Superior temporal gyrus (tissue), 1 donor: ENCODE data around the gene MLXIP.
"Not testable (repeated sequence)": the region's sequence is repeated elsewhere in the genome, so short reads cannot be mapped to it uniquely, and the experiment has no call there.

Experiments used
- DNase-seq: peaks from one replicate; pipeline ENCODE4 v3.0.0-alpha.2; 2016; ENCODE audit errors: extremely low spot score

The MLXIP gene

DNA sequence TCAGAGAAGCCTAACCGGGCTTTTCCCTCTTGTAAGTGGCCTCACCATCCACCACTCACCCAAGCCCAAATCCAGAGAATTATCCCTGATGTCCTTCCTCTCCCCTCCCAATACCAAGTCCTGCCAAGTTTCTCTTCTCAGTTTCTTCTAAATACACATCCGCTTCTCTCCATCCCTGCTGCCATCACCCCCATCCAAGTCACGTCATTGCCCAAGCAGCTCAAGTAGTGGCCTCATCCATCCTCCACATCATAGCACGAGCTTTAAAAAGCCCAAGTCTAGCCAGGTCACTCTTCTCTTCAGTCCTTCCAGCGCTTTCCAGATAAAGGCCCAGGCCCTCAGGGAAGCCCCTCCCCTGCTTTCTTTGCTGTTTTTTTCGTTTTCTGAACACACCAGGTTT lies 70.1 kb downstream of the MLXIP start:
- no peak for DNase-seq

DNA sequence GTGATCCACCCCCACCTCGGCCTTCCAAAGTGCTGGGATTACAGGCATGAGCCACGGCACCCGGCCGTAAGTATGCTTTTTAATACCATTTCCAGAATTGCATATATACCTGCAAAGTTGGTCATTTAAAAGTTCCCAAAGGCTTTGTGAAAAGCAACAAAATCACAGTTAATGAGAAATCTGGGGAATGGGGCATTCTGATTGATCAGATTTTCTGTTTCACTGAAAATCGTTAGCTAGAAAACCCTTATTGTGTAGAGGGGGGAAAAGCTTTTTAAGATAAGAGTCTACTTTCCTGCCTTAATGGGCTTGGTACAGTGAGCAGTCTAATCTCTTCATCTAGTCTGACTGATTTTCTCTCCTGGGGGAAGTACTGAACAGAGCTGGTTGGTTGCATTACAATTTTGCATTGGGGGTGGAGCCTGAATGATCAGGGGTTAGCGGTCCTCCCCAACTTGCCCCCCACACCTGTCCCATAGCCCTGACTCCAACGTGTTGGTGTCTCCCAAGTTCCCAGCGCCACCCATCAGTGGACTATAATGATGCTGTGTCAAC lies 71.6 kb downstream of the MLXIP start:
- DNase-seq, result no peak

DNA sequence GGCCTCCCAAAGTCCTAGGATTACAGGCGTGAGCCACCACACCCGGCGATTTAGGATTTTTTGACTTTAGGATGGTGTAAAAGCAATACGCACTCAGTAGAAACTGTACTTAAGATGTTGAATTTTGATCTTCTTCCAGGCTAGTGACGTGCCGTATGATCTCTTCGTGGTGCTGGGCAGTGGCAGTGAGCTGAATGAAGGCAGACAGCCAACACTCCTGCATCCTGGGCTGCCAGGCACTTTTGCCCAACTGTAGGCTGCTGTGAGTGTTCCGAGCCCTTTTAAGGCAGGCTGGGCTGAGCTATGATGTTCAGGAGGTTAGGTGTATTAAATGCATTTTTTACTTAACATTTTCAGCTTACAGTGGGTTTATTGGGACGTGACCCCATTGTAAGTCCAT lies 74.2 kb downstream of the MLXIP start:
- DNase-seq, result no peak

DNA sequence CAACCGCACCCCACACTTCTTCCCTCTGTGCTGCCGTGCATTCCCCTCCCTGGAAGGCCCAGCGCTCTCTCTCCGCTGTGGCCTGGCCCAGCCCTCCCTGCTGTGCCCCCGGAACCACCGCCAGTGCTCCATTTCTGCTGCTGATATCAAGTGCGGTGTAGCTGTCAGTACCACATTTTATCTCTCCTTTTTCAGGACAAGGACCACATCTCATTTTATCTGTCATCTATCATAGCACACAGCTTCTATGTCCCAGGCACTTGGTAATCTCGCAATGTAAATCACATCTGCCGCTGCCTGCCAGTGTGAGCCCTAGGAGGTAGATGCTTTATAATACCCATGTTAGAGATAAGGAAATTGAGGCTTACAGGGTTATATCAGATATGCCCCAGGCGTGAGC lies 77.1 kb downstream of the MLXIP start:
- DNase-seq, result no peak

DNA sequence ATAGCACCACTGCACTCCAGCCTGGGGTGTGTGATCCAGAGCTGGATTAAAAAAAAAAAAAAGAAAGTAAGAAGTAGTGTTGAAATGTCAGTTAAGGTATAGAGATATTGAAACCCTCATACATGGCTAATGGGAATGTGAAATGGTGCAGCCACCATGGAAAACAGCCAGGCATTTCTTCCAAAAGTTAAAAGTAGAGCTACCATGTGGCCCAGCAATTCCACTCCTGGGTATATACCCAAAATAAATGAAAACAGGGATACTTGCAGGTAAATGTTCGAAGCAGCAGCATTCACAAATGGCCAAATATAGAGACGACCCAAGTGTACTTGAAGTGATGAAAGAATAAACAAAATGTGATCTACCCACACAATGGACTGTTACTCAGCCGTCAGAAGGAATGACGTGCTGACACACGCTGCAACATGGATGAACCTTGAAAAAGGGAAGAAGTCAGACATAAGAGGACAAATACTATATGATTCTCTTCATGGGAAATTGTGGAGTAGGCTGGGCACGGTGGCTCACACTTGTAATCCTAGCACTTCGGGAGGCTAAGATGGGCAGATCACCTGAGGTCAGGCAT lies 80.2 kb downstream of the MLXIP start:
- DNase-seq, result no peak

DNA sequence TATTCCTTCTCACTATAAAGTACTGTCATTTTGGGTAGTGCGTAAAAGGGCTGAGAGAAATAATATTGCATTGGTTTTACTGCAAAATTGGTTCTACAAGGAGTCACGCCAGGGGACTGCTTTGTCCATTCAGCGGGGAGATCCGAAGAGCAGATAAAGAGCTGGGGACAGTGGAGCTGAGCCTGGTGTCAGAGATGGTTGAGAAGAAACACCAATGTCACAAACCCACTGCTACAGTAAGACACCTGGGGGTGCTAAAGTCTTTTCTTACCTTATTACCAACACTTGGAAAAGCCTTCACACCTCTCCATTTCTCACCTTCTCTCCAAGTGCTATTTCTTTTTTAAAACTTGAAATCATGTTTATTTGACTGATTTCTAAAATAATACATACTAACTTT lies 81.3 kb downstream of the MLXIP start:
- no peak for DNase-seq

DNA sequence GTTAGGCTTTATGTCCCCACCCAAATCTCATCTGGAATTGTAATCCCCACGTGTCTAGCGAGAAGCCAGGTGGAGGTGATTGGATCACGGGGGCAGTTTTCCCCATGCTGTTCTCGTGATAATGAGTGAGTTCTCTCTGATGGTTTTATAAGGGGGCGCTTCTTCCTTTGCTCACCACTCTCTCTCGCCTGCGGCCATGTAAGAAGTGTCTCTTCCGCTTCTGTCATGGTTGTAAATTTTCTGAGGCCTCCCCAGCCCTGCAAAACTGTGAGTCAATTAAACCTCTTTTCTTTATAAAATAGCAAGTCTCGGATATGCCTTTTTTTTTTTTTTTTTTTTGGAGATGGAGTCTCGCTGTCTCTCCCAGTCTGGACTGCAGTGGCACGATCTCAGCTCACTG lies 82.2 kb downstream of the MLXIP start:
- no peak for DNase-seq

DNA sequence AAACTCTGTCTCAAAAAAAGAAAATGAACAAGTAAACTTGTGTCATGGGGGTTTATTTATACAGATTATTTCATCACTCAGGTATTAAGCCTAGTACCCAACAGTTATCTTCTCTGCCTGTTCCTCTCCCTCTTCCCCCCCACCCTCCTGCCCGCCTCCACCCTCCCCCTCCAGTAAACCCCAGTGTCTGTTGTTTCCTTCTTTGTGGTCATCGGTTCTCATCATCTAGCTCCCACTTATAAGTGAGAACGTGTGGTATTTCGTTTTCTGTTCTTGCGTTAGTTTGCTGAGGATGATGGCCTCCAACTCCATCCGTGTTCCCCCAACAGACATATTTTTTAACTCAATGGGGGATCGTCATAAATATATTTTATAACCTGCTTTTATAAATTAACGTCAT lies 83.1 kb downstream of the MLXIP start:
- no peak for DNase-seq

DNA sequence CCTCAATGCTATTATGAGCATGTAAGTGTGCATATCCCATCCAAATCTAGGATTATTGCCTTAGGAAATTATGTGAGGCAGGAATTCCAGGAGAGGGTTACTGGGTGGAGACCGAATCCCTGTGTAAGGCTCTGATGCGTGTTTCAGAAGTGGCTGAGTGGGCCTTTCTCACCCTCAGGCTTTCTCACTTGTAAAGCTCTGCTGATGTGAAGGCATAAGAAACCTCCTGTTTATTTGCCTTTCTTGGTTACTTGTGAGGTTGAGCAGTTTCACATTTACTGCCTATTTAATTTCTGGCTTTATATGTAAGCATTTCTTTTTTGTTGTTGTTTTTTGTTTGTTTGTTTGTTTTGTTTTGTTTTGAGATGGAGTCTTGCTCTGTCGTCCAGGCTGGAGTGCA lies 84.4 kb downstream of the MLXIP start:
- DNase-seq, result no peak

DNA sequence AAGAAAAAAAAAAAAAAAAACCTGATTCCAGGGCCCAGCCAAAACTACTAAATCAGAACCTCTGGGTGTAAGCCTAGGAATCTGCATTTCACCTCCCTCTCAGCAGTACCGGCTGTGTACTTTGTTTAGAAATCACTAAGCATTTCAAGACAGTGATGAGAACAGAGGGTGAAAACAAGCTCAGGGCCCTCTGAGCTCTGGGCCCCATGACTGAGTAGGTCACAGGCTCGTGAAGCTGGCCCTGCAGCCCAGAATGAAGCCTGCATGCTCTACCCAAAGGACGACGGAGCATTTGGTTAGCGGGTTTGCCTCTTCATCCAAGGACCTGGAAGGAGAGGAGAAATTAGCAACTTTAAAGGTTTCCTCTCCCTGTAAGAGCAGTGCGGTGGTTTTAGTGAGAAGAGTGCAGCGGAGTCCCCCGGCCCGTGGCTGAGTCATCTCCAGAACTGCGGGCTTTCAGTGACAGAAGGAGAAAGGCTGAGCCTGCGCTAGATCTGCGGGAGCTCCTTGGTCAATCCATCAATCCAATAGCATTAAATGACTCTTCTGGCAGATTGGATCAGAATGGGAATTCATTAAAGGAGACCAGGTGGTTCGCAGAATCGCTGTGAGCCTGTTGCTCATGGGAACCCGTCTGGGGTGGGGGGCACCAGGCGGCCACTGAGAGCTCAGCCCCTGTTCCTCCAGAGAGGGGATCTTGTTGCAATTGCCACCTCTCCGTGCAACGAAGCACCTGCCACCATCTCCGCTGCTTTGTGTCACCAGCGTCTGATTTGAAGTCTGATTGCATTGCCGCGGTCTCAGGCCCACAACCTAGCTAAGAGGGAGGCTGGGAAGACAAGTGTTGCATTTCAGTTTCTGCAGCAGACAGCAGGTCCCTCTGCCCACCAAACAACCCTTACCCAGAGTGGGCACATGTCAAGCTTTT lies 88.1 kb downstream of the MLXIP start:
- no peak for DNase-seq

DNA sequence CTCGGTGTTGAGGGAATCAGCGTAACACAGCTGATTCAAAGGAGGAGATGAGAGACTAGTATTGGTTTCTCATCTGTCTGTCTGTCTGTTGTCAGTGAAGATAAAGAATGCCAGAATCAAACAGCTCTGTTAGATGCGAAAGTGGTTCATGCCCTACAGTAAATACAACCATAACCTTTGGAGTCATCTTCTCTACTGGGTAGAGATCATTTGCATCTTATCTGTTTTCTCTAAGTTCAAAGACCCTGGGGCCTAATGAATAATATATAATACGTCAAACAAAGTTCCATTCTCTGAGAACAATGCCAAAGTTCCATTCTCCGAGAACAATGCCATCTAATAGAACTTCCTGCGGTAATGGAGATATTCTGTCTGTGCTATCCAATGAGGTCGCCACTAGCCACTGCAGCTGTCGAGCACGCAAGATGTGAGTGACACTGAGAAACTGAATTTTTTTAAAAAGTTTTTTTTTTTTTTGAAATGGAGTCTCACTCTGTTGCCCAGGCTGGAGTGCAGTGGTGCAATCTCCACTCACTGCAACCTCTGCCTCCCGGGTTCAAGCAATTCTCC lies 88.9 kb downstream of the MLXIP start:
- peak; percentile 13 for DNase-seq

DNA sequence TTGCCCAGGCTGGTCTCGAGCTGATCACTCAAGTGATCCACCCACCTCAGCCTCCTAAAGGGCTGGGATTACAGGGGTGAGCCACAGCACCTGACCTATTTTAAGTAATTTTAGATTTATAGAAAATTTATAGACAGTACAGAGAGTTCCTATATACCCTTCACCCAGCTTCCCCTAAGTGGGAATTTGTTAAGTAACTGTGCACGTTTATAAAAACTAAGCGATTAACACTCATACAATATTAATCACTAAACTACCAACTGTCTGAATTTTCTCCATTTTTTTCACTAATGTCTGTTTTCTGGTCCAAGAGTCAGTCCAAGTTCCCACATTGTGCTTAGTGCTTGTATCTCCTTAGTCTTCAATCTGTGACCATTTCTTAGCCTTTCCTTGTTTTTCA lies 89.9 kb downstream of the MLXIP start:
- no peak for DNase-seq

DNA sequence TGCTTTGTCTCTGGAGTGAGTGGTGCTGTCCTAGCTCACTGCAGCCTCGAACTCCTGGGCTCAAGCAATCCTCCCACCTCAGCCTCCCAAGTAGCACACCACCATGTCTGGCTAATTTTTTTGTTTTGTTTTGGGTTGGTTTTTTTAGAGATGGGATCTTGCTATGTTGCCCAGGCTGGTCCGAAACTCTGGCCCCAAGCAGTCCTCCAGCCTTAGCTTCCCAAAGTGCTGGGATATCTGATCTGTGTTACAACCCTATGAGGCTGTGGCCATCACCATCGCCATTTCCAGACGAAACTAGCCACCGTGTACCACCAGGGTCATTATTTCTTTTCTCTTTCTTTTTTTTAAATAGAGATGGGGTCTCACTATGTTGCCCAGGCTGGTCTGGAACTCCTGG lies 92.8 kb downstream of the MLXIP start:
- no peak for DNase-seq

DNA sequence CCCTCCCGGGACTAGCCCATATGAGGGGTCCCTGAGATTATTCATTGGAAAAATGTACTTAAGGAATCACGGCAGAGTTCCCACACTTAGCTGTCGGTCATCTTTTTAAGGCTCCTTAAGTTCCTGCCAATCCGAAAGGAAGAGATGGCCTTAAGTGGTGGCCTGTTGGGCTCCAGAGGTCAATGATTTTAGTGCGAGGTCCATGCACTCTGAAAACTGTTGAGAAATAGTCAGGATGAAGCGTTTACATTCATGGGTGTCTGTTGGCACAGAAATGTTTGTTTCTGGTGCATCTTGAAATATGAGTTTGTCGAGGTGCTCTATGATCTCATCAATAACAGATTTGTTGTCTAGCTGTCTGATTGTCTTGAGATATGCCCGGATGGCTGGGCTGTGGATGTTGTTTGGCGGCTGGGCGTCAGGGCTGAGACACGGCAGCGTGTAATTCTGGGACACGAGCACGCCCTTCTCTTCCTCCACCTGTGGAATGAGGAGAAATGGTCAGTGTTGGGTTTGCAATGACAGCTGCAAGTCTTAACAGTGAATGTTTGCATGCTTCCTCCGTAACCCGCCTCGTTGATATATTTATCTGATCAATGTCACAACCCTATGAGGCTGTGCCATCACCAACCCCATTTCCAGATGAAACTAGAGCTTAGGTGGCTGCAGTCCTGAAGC lies 93.8 kb downstream of the MLXIP start:
- DNase-seq, result no peak

DNA sequence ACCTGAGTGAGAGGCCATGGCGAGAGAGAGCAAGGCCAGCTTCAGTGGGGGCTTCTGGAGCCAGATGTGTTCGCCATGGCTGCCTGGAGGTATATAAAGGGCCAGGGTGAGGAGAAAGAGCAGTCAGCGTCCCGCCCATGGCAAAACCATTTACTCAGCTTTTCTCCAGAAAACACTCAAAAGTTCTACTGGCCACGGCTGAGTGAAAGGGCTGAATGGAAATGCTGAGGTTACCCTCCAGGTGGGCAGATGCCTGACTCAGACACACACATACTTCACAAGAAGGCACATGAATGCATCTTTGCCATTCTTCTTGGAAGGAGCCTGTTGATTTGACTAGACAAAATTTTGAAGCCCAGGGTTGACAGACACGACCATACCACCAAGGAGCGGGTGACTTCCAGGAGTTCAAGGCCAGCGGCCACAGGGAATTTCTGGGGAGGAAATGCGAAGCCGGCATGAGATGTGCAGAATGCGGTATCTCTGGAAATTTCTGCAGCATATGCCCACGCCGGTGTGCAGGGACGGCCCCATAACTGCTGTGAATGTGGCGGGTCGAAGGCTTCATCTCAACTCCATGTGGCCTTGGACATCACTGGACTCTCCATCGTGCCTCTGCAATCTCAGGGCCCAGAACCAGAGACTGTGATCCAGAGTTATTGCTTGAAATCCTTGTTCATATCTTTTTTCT lies 95.7 kb downstream of the MLXIP start, which contains the start of gene IL31:
TSS of gene IL31 (minus strand) at position 67 of the 691 bp plus-strand sequence. CDS start at position 18, 49 bp downstream.
- no peak for DNase-seq

DNA sequence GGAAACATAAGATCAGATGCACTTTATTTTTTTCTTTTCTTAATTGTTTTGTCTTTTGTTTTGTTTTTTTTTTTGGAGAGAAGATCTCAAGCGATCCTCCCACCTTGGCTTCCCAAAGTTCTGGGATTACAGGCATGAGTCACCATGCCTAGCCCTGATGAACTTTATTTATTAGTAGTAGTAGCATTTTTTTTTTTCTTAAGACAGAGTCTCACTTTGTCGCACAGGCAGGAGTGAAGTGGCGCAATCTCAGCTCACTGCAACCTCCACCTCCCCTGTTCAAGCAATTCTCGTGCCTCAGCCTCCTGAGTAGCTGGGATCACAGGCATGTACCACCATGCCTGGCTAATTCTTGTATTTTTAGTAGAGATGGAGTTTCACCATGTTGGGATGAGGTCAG lies 97.9 kb downstream of the MLXIP start:
- DNase-seq, result not testable (repeated sequence)

DNA sequence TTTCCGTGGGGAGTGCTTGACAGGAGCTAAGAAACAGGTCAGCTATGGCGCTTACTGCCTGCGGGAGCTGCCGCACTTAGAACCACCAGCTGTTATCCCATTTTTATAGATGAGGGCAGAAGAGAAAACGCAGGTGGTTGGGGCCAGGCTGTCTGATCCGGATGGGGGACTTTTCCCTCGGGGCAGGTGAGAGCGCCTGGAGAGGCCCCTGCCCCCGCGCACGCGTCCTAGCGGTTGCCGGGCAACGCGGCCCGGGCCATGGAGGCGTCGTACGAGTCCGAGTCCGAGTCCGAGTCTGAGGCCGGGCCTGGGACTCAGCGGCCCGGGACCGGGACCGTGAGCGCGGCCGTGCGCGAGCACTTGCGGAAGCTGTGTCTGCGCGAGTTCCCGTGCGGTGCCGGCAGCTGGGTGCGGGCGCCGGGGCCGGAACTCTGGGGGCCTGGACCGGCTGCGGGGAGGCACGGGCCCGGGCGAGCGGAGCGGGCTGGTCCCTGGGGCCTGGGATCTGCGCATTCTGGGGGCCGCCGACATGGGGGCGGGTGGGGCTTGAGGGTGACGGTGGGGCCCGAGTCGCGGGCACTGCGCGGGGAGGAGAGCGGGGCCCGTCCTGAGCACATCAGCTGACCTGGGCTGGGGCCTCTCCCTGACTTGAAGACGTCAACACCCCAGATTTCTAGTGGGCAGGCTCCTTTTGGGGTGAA lies 104.5 kb downstream of the MLXIP start, which contains the start of gene LRRC43:
TSS of gene LRRC43 (plus strand) at position 237 of the 701 bp plus-strand sequence. CDS start at position 259, 22 bp downstream.
- DNase-seq, result no peak

DNA sequence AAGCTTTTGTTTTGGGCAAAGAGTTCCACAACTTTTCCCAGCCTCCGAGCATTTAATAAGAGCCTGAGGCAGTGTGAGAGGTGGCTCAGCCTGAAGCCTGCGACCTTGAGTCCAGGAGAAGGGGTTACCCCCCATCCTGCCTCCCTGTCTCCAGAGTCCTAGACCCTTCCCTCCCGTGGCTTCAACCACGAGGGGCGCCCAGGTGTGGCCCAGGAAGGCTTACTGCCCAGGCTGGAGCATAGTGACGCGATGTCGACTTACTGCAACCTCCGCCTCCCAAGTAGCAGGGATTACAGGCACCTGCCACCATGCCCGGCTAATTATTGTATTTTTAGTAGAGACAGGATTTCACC lies 105.0 kb downstream of the MLXIP start:
- DNase-seq, result no peak

DNA sequence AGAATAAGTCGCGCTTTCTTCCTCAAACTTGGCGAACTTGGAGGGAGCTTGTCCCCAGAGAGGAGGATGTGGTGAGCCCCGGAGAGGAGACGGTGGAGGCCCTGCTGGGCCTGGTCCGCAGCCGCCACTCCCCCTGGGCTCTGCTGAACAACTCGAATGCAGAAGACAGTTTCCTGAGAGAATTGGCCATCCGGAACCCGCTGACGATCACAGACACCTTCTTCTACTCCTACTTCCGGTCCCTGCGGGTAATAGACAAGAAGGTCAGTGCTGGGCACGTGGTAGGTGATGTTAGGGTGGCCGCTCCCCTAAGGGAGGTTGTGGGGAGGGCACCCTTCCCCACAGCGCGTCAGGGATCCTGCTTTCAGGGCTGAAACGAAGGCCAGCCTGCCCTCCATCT lies 106.0 kb downstream of the MLXIP start:
- no peak for DNase-seq

DNA sequence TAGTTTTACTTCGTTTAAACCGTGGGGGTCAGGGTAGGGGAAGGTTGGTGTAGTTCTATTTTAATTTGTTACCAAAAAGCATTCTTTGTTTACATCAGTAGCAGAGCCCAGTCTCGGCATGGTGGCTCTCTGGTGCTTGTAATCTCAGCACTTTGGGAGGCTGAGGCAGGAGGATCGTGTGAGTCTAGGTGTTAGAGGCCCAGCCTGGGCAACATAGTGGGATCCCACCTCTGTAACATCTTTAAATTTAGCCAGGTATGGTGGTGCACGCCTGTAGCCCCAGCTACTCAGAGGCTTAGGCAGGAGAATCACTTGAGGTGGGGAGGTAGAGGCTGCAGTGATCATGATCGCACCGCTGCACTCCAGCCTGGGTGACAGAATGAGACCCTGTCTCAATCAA lies 106.5 kb downstream of the MLXIP start:
- no peak for DNase-seq
